Neuronal stem cell (in vitro differentiated cells): Measurements from ENCODE around the gene RPLP1.

Experiments used
- DNase-seq: peaks from one replicate; pipeline ENCODE4 v3.0.0-alpha.2; 2013; ENCODE audit warnings: low spot score
- H2AFZ ChIP-seq: one replicate; pipeline ENCODE4 v1.6.1; 2013; ENCODE audit warnings: mild to moderate bottlenecking, low read length, inconsistent platforms
- H2AK5ac ChIP-seq: 2 replicates; pipeline ENCODE4 v1.6.1; 2013; ENCODE audit warnings: low read depth, mild to moderate bottlenecking, inconsistent platforms, low read length, moderate library complexity, mixed read lengths
- H2BK120ac ChIP-seq: 2 replicates; pipeline ENCODE4 v1.6.1; 2013; ENCODE audit warnings: low read depth, mild to moderate bottlenecking, inconsistent platforms, low read length, moderate library complexity, mixed read lengths
- H2BK12ac ChIP-seq: one replicate; pipeline ENCODE4 v1.6.1; 2013; ENCODE audit warnings: low read length, inconsistent platforms
- H2BK15ac ChIP-seq: 2 replicates; pipeline ENCODE4 v1.6.1; 2013; ENCODE audit warnings: mild to moderate bottlenecking, low read length, inconsistent platforms, mixed read lengths
- H2BK5ac ChIP-seq: one replicate; pipeline ENCODE4 v1.6.1; 2013; ENCODE audit warnings: inconsistent platforms, mild to moderate bottlenecking, low read length, moderate library complexity
- H3K14ac ChIP-seq: one replicate; pipeline ENCODE4 v1.6.1; 2013; ENCODE audit warnings: low read length, inconsistent platforms
- H3K18ac ChIP-seq: 2 replicates; pipeline ENCODE4 v1.6.1; 2013; ENCODE audit warnings: low read length, inconsistent platforms
- H3K23ac ChIP-seq: 2 replicates; pipeline ENCODE4 v1.6.1; 2013; ENCODE audit warnings: low read depth, mild to moderate bottlenecking, mixed read lengths, low read length, inconsistent platforms; ENCODE audit not compliant: poor library complexity
- H3K27ac ChIP-seq: replicated peaks from 3 replicates; pipeline ENCODE4 v1.5.1; 2013; ENCODE audit warnings: low read length, inconsistent platforms
- H3K27me3 ChIP-seq, 3 experiments: 2 replicates each; pipeline ENCODE4 v1.6.1; 2013; ENCODE audit warnings: low read length in 3 of 3, mild to moderate bottlenecking in 2 of 3, inconsistent platforms in 1 of 3, low read depth in 1 of 3, mixed read lengths in 1 of 3, moderate library complexity in 1 of 3; ENCODE audit not compliant: control insufficient read depth in 3 of 3, insufficient read depth in 3 of 3
- H3K36me3 ChIP-seq, 2 donors: replicated peaks in 1 of 2; 2 replicates each; pipeline ENCODE4 v1.6.1; 2013; ENCODE audit warnings: low read length in 2 of 2; ENCODE audit not compliant: control insufficient read depth in 2 of 2, insufficient read depth in 2 of 2
- H3K4ac ChIP-seq: 2 replicates; pipeline ENCODE4 v1.6.1; 2013; ENCODE audit warnings: inconsistent platforms, mild to moderate bottlenecking, low read length, moderate library complexity
- H3K4me1 ChIP-seq, 2 donors: 1 replicate in 1 of 2; 2 replicates in 1 of 2; pipeline ENCODE4 v1.6.1; 2013; ENCODE audit warnings: low read length in 2 of 2, low read depth in 1 of 2; ENCODE audit not compliant: control insufficient read depth in 2 of 2, insufficient read depth in 1 of 2
- H3K4me2 ChIP-seq: one replicate; pipeline ENCODE4 v1.6.1; 2013; ENCODE audit warnings: mild to moderate bottlenecking, low read length, inconsistent platforms; ENCODE audit not compliant: insufficient read depth, poor library complexity, severe bottlenecking
- H3K4me3 ChIP-seq, 2 donors: 2 replicates each; pipeline ENCODE4 v1.5.1; 2013; ENCODE audit warnings: low read length in 2 of 2, mild to moderate bottlenecking in 2 of 2, inconsistent platforms in 1 of 2, moderate library complexity in 1 of 2
- H3K79me1 ChIP-seq: one replicate; pipeline ENCODE4 v1.6.1; 2013; ENCODE audit warnings: low read depth, mild to moderate bottlenecking, inconsistent platforms, low read length, moderate library complexity
- H3K9ac ChIP-seq: one replicate; pipeline ENCODE4 v1.6.1; 2013; ENCODE audit warnings: mild to moderate bottlenecking, low read depth, low read length, inconsistent platforms; ENCODE audit not compliant: poor library complexity
- H3K9me3 ChIP-seq, 2 donors: replicated peaks in 1 of 2; 2 replicates each; pipeline versions ENCODE3 to v1.6.1; 2013; ENCODE audit warnings: low read length in 2 of 2, mild to moderate bottlenecking in 2 of 2, inconsistent platforms in 1 of 2, low read depth in 1 of 2, mixed read lengths in 1 of 2, moderate library complexity in 1 of 2; ENCODE audit not compliant: control insufficient read depth in 2 of 2, insufficient read depth in 1 of 2
- H4K8ac ChIP-seq: one replicate; pipeline ENCODE4 v1.6.1; 2013; ENCODE audit warnings: low read depth, mild to moderate bottlenecking, inconsistent platforms, low read length, moderate library complexity
- H4K91ac ChIP-seq: one replicate; pipeline ENCODE4 v1.6.1; 2013; ENCODE audit warnings: low read length, low read depth, mild to moderate bottlenecking, inconsistent platforms; ENCODE audit not compliant: poor library complexity
- WGBS, 2 donors: extraction: QIAGEN DNeasy Blood & Tissue Kit; methylation state at CpG; one replicate each; pipeline ENCODE4 v1.1.7; 2013; ENCODE audit warnings: missing lambda C conversion rate in 2 of 2, mixed read lengths in 1 of 2; ENCODE audit not compliant: insufficient read length in 2 of 2, insufficient replicate concordance in 1 of 2; ENCODE audit errors: extremely low coverage in 2 of 2; 5-methylcytosine and 5-hydroxymethylcytosine counted together

The RPLP1 gene

DNA sequence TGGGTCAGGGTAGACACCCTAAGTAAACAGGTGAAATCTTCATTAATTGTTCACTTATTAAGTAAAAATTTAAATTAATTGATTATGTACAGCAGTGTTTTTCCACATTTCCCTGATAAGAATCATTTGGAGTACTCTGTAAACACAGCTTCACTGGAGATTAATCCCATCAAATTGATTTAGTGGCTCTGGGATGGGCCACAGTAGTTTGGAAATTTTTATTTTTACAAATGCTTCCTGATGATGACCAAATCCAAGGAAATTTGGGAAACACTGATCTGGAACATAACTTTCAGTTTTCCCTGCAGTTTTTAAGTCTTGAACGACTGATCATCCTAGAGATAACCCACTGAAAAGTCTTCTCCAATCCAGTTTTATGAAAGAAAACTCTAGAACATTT is 18.8 kb upstream of the RPLP1 start:
- DNase-seq, result no peak
- H2AFZ ChIP-seq, result no peak overlapping the region
- H3K23ac ChIP-seq, result no peak overlapping the region
- H2BK15ac ChIP-seq, result no peak overlapping the region
- H2BK12ac ChIP-seq, result no peak overlapping the region
- no peak overlapping the region for H2BK5ac ChIP-seq
- H3K27ac ChIP-seq, result no peak overlapping the region
- no peaks in the 10 kb centered on the region for H3K27me3 ChIP-seq
- H2AK5ac ChIP-seq, result no peak overlapping the region
- H4K91ac ChIP-seq, result no peak overlapping the region
- H3K14ac ChIP-seq, result no peak overlapping the region
- no peak overlapping the region for H3K4me2 ChIP-seq
- no peak overlapping the region for H3K9ac ChIP-seq
- no CpG with 5 or more reads among the region's 1 CpG for WGBS, 2 donors
- no peaks in the 10 kb centered on the region for H3K79me1 ChIP-seq
- H2BK120ac ChIP-seq, result no peak overlapping the region
- no peaks in the 10 kb centered on the region for H3K9me3 ChIP-seq
- H4K8ac ChIP-seq, result no peak overlapping the region
- no peak overlapping the region for H3K4ac ChIP-seq
- no peak overlapping the region for H3K18ac ChIP-seq
- H3K4me3 ChIP-seq, result no peak overlapping the region
- H3K4me1 ChIP-seq, result no peaks in the 10 kb centered on the region
- H3K36me3 ChIP-seq, result peaks cover 39 to 98% of the 10 kb centered on the region in 2 donors

- Histone ChIP-seq H3K4me1 (no peaks in the 10 kb centered on the region), H2BK12ac (no peak overlapping the region), H3K79me1 (no peaks in the 10 kb centered on the region), H3K36me3 (peaks cover 37 to 98% of the 10 kb centered on the region in 2 donors), H2BK15ac (no peak overlapping the region), H3K4me2 (no peak overlapping the region), H2BK5ac (no peak overlapping the region), H4K91ac (no peak overlapping the region), H2BK120ac (no peak overlapping the region), H4K8ac (no peak overlapping the region), H2AFZ (no peak overlapping the region), H3K18ac (no peak overlapping the region), H3K9me3 (no peaks in the 10 kb centered on the region), H2AK5ac (no peak overlapping the region), H3K27me3 (no peaks in the 10 kb centered on the region), H3K27ac (no peak overlapping the region), H3K4me3 (no peak overlapping the region), H3K14ac (no peak overlapping the region), H3K4ac (no peak overlapping the region), H3K23ac (no peak overlapping the region), H3K9ac (no peak overlapping the region)
- no peak for DNase-seq
- no CpG with 5 or more reads among the region's 5 CpGs for WGBS, 2 donors
Measured at GRCh38 chr15:69434238-69434637, 18.4 kb upstream of the RPLP1 start.

DNA sequence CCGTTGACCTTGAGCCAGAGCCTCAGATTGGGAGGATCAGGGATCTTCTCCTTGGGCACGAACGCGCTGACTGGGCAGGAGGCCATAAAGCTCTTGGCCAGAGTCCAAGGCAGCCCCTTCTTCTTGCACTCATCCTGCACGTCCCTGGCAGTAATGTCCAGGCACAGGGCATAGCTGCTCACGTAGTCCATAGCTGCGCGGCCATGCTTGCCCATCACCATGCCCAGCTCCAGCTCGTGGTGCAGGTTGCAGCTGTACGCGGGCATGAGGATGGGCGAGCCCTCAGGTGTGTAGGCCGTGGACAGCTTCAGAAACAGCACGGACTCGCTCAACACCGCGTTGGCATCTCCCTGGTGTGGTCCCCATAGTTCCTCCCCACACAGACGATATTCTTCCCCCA is 17.9 kb upstream of the RPLP1 start:
- no peak overlapping the region for H4K91ac ChIP-seq
- no peak overlapping the region for H4K8ac ChIP-seq
- H3K79me1 ChIP-seq, result no peaks in the 10 kb centered on the region
- H2BK15ac ChIP-seq, result no peak overlapping the region
- no peak overlapping the region for H3K18ac ChIP-seq
- no peak overlapping the region for H3K4me2 ChIP-seq
- H3K14ac ChIP-seq, result peak overlapping the region; percentile 39
- H3K27me3 ChIP-seq, result no peaks in the 10 kb centered on the region
- no CpG with 5 or more reads among the region's 18 CpGs for WGBS, 2 donors
- H3K4me3 ChIP-seq, result no peak overlapping the region
- peak overlapping the region; percentile 85 for H3K23ac ChIP-seq
- H3K36me3 ChIP-seq, result peaks cover 33 to 98% of the 10 kb centered on the region in 2 donors
- no peak overlapping the region for H2AFZ ChIP-seq
- H2BK120ac ChIP-seq, result no peak overlapping the region
- no peak for DNase-seq
- no peak overlapping the region for H2AK5ac ChIP-seq
- H3K9me3 ChIP-seq, result no peaks in the 10 kb centered on the region
- H2BK12ac ChIP-seq, result no peak overlapping the region
- no peak overlapping the region for H3K27ac ChIP-seq
- no peak overlapping the region for H3K4ac ChIP-seq
- H2BK5ac ChIP-seq, result no peak overlapping the region
- peak overlapping the region; percentile 27 for H3K9ac ChIP-seq
- H3K4me1 ChIP-seq, result no peaks in the 10 kb centered on the region

- Histone ChIP-seq H4K91ac (no peak overlapping the region), H2AFZ (no peak overlapping the region), H2AK5ac (no peak overlapping the region), H3K9me3 (no peaks in the 10 kb centered on the region), H3K4me3 (no peak overlapping the region), H3K23ac (no peak overlapping the region), H3K27ac (no peak overlapping the region), H2BK5ac (no peak overlapping the region), H2BK15ac (no peak overlapping the region), H4K8ac (no peak overlapping the region), H2BK120ac (no peak overlapping the region), H3K14ac (no peak overlapping the region), H3K4me2 (no peak overlapping the region), H3K4me1 (no peaks in the 10 kb centered on the region), H3K4ac (no peak overlapping the region), H2BK12ac (no peak overlapping the region), H3K36me3 (peaks cover 35 to 98% of the 10 kb centered on the region in 2 donors), H3K27me3 (no peaks in the 10 kb centered on the region), H3K9ac (no peak overlapping the region), H3K18ac (no peak overlapping the region), H3K79me1 (no peaks in the 10 kb centered on the region)
- no CpG with 5 or more reads among the region's 4 CpGs for WGBS, 2 donors
- no peak for DNase-seq
Measured at GRCh38 chr15:69435985-69436384, 16.6 kb upstream of the RPLP1 start.
